HUES48 (cell line): Measurements from ENCODE around the gene SHC4.

Experiments used
- H3K27ac ChIP-seq: one replicate; pipeline ENCODE4 v1.7.0; 2013; ENCODE audit warnings: low read depth, low read length, inconsistent platforms
- H3K27me3 ChIP-seq: 2 replicates; pipeline ENCODE4 v1.6.1; 2013; ENCODE audit warnings: mild to moderate bottlenecking, low read length; ENCODE audit not compliant: control insufficient read depth, insufficient read depth
- H3K36me3 ChIP-seq: 2 replicates; pipeline ENCODE4 v1.6.1; 2013; ENCODE audit warnings: low read length; ENCODE audit not compliant: control insufficient read depth, insufficient read depth
- H3K4me1 ChIP-seq: 2 replicates; pipeline ENCODE4 v1.6.1; 2013; ENCODE audit warnings: mild to moderate bottlenecking, low read length; ENCODE audit not compliant: control insufficient read depth, insufficient read depth
- H3K4me3 ChIP-seq: 2 replicates; pipeline ENCODE4 v1.5.1; 2013; ENCODE audit warnings: mild to moderate bottlenecking, low read depth, low read length
- H3K9ac ChIP-seq: 2 replicates; pipeline ENCODE4 v1.6.1; 2013; ENCODE audit warnings: mild to moderate bottlenecking, low read depth, low read length, moderate library complexity
- H3K9me3 ChIP-seq: 2 replicates; pipeline ENCODE4 v1.6.1; 2013; ENCODE audit warnings: low read length; ENCODE audit not compliant: control insufficient read depth, insufficient read depth

Gene SHC4

GRCh38 chr15:48945386-48945785 lies 18.3 kb downstream of the SHC4 start:
- Histone ChIP-seq H3K36me3 (no peaks in the 10 kb centered on the region), H3K27me3 (no peaks in the 10 kb centered on the region), H3K9ac (no peak overlapping the region), H3K4me1 (no peaks in the 10 kb centered on the region), H3K9me3 (no peaks in the 10 kb centered on the region), H3K4me3 (no peak overlapping the region), H3K27ac (no peak overlapping the region)

- H3K4me1 ChIP-seq, result no peaks in the 10 kb centered on the region
- no peak overlapping the region for H3K27ac ChIP-seq
These were observed 21.8 kb downstream of the SHC4 start for GRCh38 chr15:48941904-48942303.

DNA sequence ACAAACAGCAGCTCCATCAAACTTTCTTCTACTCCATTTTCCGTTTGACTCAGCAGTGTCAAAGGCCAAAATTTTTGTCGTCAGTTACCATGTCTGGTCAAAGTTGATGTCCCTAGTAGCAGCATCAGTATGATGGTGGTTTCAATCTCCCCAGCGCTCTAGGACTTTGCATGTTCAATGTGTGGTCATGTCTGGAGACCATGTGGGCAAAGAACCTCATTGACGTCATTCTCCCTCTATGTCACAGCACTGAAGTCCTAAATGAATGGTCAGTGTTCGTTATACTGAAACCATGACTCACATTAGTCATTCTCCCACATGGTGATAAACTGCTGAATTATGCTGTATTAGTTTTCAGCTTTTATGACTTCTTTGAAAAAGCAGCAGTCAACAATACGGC lies 23.2 kb downstream of the SHC4 start:
- Histone ChIP-seq H3K36me3 (no peaks in the 10 kb centered on the region), H3K9ac (no peak overlapping the region), H3K4me1 (no peaks in the 10 kb centered on the region), H3K9me3 (no peaks in the 10 kb centered on the region), H3K27me3 (no peaks in the 10 kb centered on the region), H3K27ac (no peak overlapping the region), H3K4me3 (no peak overlapping the region)

More at GRCh38 chr15:48941904-48942303, 21.8 kb downstream of the SHC4 start:
- Histone ChIP-seq H3K27me3 (no peaks in the 10 kb centered on the region), H3K36me3 (no peaks in the 10 kb centered on the region), H3K9ac (no peak overlapping the region), H3K4me3 (no peak overlapping the region), H3K9me3 (no peaks in the 10 kb centered on the region)

- Histone ChIP-seq H3K4me3 (no peak overlapping the region), H3K27ac (no peak overlapping the region), H3K27me3 (no peaks in the 10 kb centered on the region), H3K36me3 (no peaks in the 10 kb centered on the region), H3K9me3 (no peaks in the 10 kb centered on the region), H3K9ac (no peak overlapping the region), H3K4me1 (no peaks in the 10 kb centered on the region)
These were observed 24.1 kb downstream of the SHC4 start for GRCh38 chr15:48939648-48940047.

GRCh38 chr15:48937886-48938285 lies 25.8 kb downstream of the SHC4 start:
- Histone ChIP-seq H3K4me1 (no peaks in the 10 kb centered on the region), H3K9me3 (no peaks in the 10 kb centered on the region), H3K27ac (no peak overlapping the region), H3K4me3 (no peak overlapping the region), H3K9ac (no peak overlapping the region), H3K36me3 (no peaks in the 10 kb centered on the region), H3K27me3 (no peaks in the 10 kb centered on the region)

DNA sequence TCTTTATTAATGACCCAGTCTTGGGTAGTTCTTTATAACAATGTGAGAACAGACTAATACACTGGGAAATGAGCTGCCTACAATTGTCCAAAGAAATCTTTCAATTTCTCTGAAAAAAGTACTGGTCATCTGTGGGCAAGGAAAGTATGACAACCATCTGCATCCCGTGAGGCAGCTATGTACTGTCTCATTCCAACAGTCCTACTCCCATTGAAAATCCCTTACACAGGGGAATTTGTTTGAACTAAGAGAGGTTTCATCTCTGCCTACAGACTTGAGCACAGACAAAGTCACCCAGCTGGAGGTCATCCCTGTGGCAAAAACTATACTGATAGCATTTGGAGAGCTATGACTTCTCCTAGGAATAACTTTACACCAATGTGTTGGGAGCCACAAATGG lies 27.1 kb downstream of the SHC4 start:
- no peak overlapping the region for H3K27ac ChIP-seq
- no peaks in the 10 kb centered on the region for H3K36me3 ChIP-seq
- no peak overlapping the region for H3K4me3 ChIP-seq
- no peaks in the 10 kb centered on the region for H3K9me3 ChIP-seq
- H3K9ac ChIP-seq, result no peak overlapping the region
- H3K4me1 ChIP-seq, result no peaks in the 10 kb centered on the region
- no peaks in the 10 kb centered on the region for H3K27me3 ChIP-seq

DNA sequence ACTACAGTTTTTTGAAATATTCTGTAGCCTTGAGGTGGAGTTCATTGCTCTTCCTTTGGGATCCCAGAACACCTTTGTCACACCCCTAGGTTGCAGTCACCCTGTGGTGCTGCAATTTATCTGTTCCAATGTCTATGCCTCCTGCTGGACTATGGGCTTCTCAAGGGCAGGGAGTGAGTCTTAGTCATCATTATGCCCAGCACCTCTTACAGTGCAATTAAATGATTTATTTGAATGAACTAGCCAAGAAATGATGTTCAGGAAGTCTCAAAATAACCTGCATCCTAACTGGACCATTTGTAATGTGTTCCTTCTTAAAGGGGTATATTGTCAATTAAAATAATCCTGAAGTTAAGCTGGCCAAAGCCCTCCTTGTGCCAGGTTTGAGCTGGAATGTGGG lies 28.5 kb downstream of the SHC4 start:
- H3K9ac ChIP-seq, result no peak overlapping the region
- H3K4me1 ChIP-seq, result no peaks in the 10 kb centered on the region
- no peaks in the 10 kb centered on the region for H3K36me3 ChIP-seq
- no peaks in the 10 kb centered on the region for H3K9me3 ChIP-seq
- H3K27me3 ChIP-seq, result no peaks in the 10 kb centered on the region
- no peak overlapping the region for H3K4me3 ChIP-seq
- H3K27ac ChIP-seq, result no peak overlapping the region

GRCh38 chr15:48930735-48931134 lies 33.0 kb downstream of the SHC4 start:
- Histone ChIP-seq H3K9me3 (no peaks in the 10 kb centered on the region), H3K4me1 (no peaks in the 10 kb centered on the region), H3K27me3 (no peaks in the 10 kb centered on the region), H3K36me3 (no peaks in the 10 kb centered on the region), H3K4me3 (no peak overlapping the region), H3K9ac (no peak overlapping the region), H3K27ac (no peak overlapping the region)

DNA sequence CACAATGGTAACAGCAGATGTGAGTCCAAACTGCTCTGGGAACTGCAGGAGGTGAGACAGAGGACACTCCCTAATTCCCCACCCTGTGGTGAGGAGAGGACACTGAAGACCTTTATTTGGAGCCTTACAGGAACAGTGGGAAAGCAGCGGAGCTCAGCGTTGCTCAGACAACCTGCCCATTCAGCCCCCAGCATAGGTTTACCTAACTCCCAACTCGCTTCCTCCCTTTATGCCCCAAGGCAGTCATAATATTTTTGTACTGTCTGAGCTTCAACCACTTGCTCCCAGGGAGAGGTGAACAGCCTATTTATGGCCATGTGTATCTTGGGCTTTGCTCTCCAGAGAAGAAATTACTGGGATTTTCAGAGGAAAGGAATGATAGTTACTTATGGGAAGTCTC lies 34.1 kb downstream of the SHC4 start:
- no peaks in the 10 kb centered on the region for H3K27me3 ChIP-seq
- no peak overlapping the region for H3K4me3 ChIP-seq
- no peak overlapping the region for H3K27ac ChIP-seq
- H3K9ac ChIP-seq, result no peak overlapping the region
- H3K4me1 ChIP-seq, result no peaks in the 10 kb centered on the region
- H3K36me3 ChIP-seq, result no peaks in the 10 kb centered on the region
- no peaks in the 10 kb centered on the region for H3K9me3 ChIP-seq

- Histone ChIP-seq H3K9ac (no peak overlapping the region), H3K9me3 (no peaks in the 10 kb centered on the region), H3K4me3 (no peak overlapping the region), H3K36me3 (no peaks in the 10 kb centered on the region), H3K27me3 (no peaks in the 10 kb centered on the region), H3K4me1 (no peaks in the 10 kb centered on the region), H3K27ac (no peak overlapping the region)
These were observed 34.7 kb downstream of the SHC4 start for GRCh38 chr15:48928877-48929538.

- no peaks in the 10 kb centered on the region for H3K36me3 ChIP-seq
- H3K4me1 ChIP-seq, result no peaks in the 10 kb centered on the region
- no peak overlapping the region for H3K9ac ChIP-seq
- no peak overlapping the region for H3K27ac ChIP-seq
- no peak overlapping the region for H3K4me3 ChIP-seq
- H3K27me3 ChIP-seq, result no peaks in the 10 kb centered on the region
- H3K9me3 ChIP-seq, result no peaks in the 10 kb centered on the region
These were observed 38.0 kb downstream of the SHC4 start for GRCh38 chr15:48925714-48926223.
